Stimulated activated CD8-positive, alpha-beta memory T cell treated with anti-CD3 and anti-CD28 coated beads, Interleukin-4, amount 100 ng/mL, for 4 hours (primary cell): Measurements from ENCODE around the gene GALNT14.

ENCODE experiments used
- DNase-seq, 2 donors: peaks; one replicate each; pipeline ENCODE4 v3.0.0-alpha.2; 2020; ENCODE audit warnings: low read depth in 2 of 2, low spot score in 1 of 2

Gene GALNT14

DNA sequence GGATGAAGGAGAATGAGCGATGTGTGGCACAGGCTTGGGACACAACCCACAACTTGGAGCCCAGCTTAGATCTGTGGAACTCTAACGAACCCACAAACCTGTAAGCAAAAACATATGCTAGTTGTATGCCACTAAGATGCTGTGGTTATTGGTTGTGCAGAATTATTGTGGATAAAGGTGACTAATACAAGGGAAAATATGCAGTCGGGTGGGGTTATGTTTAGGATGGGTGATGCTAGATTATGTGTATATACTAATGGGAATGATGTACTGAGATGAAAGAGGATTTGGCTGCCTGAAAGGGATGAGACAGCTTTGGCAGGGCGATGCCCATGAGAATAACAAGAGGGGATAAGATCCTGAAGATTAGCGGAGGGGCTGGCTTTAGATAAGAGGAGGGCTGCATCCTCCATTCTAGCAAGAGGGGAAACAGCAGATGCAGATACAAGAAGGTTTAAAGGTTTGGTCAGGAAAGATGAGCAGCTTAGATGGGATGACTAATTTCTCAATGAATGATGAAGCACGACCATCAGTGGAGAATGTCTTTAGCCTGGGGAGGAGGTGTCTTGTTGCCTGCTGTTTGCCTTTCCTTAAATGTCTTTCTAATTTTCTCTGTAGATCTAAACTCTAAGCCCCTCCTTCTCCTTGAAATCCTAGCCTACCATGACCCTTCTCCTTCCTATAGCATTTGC, 49.6 kb downstream of the GALNT14 start:
- no peak for DNase-seq

DNA sequence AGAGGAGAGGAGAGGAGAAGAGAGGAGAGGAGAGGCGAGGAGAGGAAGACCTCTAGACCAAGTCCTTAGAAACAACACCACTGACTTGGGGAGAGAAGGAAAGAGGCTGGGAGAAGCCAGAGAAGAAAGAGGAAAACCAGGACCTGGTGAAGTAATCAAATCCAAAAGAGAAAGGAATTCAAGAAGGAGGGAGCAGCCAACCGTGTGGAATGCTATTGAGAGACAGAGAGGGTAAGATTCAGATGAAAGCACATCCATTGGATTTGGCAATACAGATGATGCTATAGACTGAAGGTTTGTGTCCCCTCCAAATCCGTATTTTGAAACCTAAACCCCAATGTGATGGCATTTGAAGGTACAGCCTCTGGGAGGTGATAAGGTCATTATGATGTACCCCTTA, 50.7 kb downstream of the GALNT14 start:
- DNase-seq = no peak

GRCh38 chr2:31086590-31086989, 51.6 kb downstream of the GALNT14 start:
- no peak for DNase-seq

DNA sequence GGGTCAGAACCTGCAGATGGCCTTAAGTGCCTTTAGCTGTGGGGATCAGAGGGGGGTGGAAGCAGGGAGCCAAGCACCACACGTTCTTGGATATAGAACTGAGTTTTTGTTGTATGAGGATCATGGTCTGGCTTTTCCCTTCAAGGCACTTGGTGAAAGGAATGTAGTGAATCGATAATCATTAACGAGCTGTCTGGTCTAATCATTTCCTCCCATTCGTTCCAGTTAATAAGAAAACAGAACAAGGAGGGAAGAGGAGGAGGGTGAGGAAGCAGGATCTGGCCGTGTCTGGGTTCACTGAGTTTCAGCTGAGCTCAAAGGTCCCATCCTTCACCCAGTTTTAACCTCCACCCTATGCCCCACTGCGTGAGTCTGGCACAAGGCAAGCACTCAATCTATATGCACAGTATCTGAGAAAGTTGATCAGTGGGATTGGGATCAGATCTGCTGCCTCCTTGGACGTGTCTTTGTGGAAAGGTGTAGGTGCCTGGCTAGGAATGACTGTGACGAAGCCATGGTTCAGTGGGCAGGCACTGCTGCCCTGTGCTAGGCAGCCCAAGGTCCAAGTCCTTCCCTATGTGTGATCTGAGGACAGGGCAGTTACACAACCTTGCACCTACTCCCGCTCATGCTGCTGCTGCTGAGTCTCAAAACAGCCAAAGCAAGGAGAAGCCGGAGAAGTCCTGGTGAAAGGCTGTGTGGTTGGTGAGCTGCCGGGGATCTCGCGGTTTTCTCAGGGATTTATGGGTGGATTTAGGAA, 54.8 kb downstream of the GALNT14 start:
- DNase-seq = no peak

DNA sequence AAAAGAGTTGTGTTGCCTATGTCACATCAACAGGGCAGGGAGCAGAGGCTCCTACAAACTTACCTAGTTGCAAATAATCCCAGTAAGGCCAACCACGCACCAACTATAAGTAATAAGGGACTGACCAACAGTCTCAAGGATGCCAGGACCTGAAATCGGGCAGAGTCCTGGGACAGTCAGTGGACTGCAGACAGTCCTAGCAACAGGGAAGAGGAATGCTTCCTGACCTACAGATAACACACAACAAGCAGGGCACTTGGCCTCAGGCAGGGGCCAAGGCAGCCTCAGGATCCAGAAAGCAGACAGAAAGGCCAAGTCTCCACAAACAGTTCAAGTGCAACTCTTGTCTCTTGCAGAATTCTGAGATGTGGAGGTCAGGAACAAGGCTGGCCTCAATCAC, 56.2 kb downstream of the GALNT14 start:
- DNase-seq = no peak

GRCh38 chr2:31081492-31081891, 56.7 kb downstream of the GALNT14 start:
- no peak for DNase-seq

DNA sequence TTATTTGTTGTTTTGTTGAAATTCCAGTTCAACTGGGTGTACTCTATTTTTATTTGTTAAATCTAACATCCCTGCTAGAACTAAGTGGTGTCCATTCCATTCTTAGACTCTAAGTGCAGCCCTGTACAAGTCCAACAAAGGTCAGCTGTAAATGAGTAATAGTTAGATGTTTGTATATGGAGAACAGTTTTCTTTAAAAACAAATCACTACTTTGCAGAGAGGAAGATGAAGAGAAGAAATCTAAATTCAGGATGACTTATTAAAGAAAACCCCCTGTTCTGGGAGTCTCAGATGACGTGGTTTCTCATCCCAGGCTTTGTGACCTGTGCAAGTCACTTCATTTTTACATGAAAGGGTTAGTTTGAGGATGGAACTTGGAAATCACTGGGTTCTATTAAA, 57.9 kb downstream of the GALNT14 start:
- DNase-seq = no peak

GRCh38 chr2:31079665-31080064, 58.6 kb downstream of the GALNT14 start:
- no peak for DNase-seq

DNA sequence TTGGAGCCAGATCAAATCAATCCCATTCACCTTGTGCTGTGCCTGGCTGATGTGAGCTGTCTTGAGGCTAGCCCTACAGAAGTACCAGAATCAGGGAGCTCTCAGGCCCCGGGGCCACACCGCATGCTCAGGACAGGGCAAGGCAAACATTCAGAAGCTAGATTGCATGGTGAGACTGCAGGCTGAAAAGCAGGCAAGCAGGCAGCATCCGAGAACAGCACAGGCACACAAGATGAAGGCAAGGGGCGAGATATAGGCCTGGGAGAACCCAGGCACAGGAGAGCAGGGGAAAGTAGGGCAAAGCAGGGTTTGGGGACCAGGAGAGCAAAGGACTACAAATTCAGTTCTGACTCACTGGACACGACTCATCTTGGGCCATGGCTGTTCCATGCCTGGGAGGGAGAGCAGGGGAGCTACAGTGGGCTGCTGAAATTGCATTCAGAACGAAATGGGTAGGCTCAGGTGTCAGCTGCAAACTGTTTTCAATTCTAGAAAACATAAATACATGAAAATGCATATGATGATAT, 59.6 kb downstream of the GALNT14 start:
- no peak for DNase-seq

GRCh38 chr2:31078011-31078410, 60.2 kb downstream of the GALNT14 start:
- DNase-seq = no peak

DNA sequence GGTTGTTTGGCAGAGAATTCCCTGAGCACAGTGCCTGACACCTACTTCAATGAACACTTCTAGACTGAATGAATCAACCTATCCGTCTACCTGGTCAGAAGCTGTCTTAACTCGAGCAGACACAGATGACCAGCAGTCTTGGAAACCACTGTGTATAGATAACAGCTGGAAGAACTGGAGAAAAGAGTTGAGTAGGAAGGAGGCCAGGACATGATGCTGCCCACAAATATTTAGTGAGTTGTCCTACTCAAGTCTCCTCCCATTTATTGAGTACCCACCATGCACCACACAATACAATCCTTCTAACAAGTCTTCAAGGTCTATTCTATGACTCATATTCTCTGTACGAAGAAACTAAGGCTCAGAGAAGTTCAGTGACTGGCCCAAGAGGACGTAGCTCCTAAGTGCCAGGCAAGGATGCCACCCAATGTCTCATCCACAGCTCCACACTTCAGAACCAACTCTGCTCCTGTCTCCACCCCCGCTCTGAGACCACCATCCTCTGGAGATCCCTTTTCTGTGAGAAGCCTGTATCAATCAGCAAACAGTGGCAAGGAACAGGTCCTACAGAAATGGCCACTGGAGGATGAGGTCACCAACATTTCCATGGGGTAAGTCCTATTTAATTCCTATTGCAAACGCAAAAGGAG, 62.2 kb downstream of the GALNT14 start:
- DNase-seq = no peak

GRCh38 chr2:31075431-31075830, 62.8 kb downstream of the GALNT14 start:
- DNase-seq = no peak

GRCh38 chr2:31071741-31072140, 66.5 kb downstream of the GALNT14 start:
- DNase-seq = no peak

- DNase-seq = no peak
Measured at GRCh38 chr2:31070339-31071125, 67.7 kb downstream of the GALNT14 start.

GRCh38 chr2:31069643-31070325, 68.5 kb downstream of the GALNT14 start:
- no peak for DNase-seq

- no peak for DNase-seq
Measured at GRCh38 chr2:31067259-31067658, 71.0 kb downstream of the GALNT14 start.

- DNase-seq = no peak
Measured at GRCh38 chr2:31066551-31066950, 71.7 kb downstream of the GALNT14 start.

DNA sequence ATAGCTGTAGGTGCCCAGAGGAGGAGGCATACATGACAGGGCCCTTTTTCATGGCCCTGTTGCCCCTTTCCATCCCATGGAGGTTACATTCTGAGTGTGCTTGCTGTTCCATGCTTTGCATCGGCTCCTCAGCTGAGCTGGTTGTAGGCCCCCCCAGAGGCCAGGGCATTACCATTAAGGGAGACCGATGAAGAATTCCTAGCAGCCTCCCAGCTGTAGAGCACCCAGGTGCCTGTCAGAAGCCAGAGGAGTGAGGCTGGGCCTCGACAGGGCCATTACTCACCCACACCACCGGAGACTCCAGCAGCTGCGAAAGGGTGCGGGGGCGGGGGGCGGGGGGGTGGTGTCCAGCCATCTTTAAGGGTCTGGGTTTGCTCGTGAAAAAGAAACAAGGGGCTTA, 72.2 kb downstream of the GALNT14 start:
- DNase-seq = no peak

GRCh38 chr2:31065356-31065755, 72.9 kb downstream of the GALNT14 start:
- DNase-seq = no peak

DNA sequence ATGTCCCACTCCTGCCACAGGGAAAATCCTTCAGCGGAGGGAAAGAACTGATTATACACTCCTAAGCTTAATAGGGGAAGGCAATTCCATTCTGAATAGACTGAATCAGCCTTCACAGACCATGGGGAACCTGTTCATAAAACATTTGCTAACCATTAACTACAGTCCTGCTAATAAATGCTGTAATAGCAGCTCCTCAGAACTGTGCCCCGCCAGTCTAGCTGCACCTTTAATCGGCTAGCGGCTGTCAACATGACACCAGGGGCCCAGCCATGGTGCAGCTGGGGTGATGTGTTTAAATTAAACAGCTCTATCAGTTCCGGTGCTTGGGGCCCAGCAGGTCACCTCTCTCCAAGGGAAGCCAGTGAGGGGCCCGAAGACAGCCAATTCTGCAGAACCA, 77.8 kb downstream of the GALNT14 start:
- no peak for DNase-seq
